Iris pigment epithelial cell (primary cell): ENCODE measurements around the gene MTCP1.
A peak's percentile ranks its signal among the peaks of the same experiment; 100 is the strongest.

Source experiments
- DNase-seq: peaks from one replicate; pipeline ENCODE4 v3.0.0-alpha.2; 2011; ENCODE audit warnings: low read depth

MTCP1 gene

GRCh38 chrX:155053656-155054055 is 17.3 kb downstream of the MTCP1 start:
- no peak for DNase-seq

GRCh38 chrX:155052738-155053498 is 18.0 kb downstream of the MTCP1 start:
- DNase-seq = no peak

GRCh38 chrX:155048977-155049619 is 21.8 kb downstream of the MTCP1 start:
- peak; percentile 67 for DNase-seq

- DNase-seq = no peak
These were observed 24.0 kb downstream of the MTCP1 start for GRCh38 chrX:155046811-155047528.

- no peak for DNase-seq
These were observed 24.7 kb downstream of the MTCP1 start for GRCh38 chrX:155046129-155046810.

- no peak for DNase-seq
These were observed 35.2 kb downstream of the MTCP1 start for GRCh38 chrX:155035688-155036087.

GRCh38 chrX:155031657-155032056 is 39.3 kb downstream of the MTCP1 start:
- peak; percentile 5 for DNase-seq

- peak; percentile 72 for DNase-seq
These were observed 42.1 kb downstream of the MTCP1 start for GRCh38 chrX:155028877-155029291.

- DNase-seq = no peak
These were observed 42.8 kb downstream of the MTCP1 start for GRCh38 chrX:155028129-155028528.

GRCh38 chrX:155027509-155028066 is 43.3 kb downstream of the MTCP1 start:
- DNase-seq = peak; percentile 85

- peak; percentile 92 for DNase-seq
These were observed 44.0 kb downstream of the MTCP1 start, which contains the start of gene FUNDC2 for GRCh38 chrX:155026727-155027508. FUNDC2 (plus strand) TSS chrX:155026844; CDS start chrX:155026939, 95 bp downstream.

- DNase-seq = no peak
These were observed 44.6 kb downstream of the MTCP1 start for GRCh38 chrX:155026420-155026726.

- no peak for DNase-seq
These were observed 46.8 kb downstream of the MTCP1 start for GRCh38 chrX:155023907-155024833.

- no peak for DNase-seq
These were observed 48.4 kb downstream of the MTCP1 start, which contains the start of gene F8 for GRCh38 chrX:155022585-155022984. F8 (minus strand) TSS chrX:155022723; CDS start chrX:155022552, 171 bp downstream.

- no peak for DNase-seq
These were observed 50.3 kb downstream of the MTCP1 start for GRCh38 chrX:155020591-155020990.
